GM13976 (cell line): Measurements from ENCODE around the gene GRIN2A.

ENCODE experiments used
- DNase-seq: peaks from one replicate; pipeline ENCODE4 v3.0.0; 2012; ENCODE audit warnings: low spot score
- in situ Hi-C: fragments of 300-500 bp; cut with MboI; formaldehyde crosslinking; loops from one replicate; pipeline ENCODE4 v1.12.0; 2022; ENCODE audit warnings: low sequenced_read_pairs, mixed read lengths, inconsistent platforms; ENCODE audit not compliant: unreplicated experiment
- TF ChIP-seq, protein P1 (sequence below): IDR thresholded peaks from 2 replicates; pipeline ENCODE4 v1.5.1; 2012; ENCODE audit warnings: borderline replicate concordance, mild to moderate bottlenecking; ENCODE audit not compliant: insufficient read depth; ENCODE audit errors: extremely low read depth, missing control alignments, control extremely low read depth

Gene GRIN2A

DNA sequence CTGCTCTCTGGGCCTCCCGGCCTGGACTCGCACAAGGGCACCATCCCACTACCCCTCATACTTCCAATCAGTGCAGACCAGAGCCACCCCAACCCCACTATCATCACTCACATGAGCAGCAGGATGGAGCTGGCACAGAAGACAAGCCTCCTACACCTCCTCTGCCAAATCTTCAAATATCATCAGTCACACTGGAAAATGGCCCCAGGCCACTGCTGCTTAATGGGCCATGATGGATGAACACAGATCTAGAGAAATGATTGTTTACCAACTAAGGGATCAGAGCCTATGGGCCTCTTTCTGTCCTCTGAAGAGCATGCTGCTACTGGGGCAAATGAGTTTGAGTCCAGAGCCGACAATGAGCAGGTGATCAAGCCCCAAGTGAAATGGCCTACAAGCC lies 165.5 kb downstream of the GRIN2A start:
- TF ChIP-seq, protein P1, sequence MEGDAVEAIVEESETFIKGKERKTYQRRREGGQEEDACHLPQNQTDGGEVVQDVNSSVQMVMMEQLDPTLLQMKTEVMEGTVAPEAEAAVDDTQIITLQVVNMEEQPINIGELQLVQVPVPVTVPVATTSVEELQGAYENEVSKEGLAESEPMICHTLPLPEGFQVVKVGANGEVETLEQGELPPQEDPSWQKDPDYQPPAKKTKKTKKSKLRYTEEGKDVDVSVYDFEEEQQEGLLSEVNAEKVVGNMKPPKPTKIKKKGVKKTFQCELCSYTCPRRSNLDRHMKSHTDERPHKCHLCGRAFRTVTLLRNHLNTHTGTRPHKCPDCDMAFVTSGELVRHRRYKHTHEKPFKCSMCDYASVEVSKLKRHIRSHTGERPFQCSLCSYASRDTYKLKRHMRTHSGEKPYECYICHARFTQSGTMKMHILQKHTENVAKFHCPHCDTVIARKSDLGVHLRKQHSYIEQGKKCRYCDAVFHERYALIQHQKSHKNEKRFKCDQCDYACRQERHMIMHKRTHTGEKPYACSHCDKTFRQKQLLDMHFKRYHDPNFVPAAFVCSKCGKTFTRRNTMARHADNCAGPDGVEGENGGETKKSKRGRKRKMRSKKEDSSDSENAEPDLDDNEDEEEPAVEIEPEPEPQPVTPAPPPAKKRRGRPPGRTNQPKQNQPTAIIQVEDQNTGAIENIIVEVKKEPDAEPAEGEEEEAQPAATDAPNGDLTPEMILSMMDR, result no peak
- DNase-seq, result no peak
- in situ Hi-C loops, result no loop called here

DNA sequence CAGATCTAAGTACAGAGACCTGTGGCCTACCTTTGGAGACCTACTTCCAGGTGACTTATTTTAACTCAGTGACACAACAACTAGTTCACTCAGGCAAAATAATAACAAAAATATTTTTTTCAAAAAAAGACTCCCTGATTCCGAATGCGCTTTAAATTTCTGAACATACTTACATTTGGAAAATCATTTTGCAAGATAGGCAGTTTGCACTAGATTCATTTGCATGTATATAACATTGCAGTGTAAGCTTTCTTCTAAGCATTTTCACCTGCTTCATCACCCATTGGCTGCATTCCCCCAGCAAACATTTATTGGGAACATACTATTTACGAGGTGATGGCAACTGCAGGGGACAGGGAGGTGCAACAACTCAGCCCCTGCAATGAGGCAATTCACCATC lies 166.8 kb downstream of the GRIN2A start:
- in situ Hi-C loops, result no loop called here
- TF ChIP-seq, protein P1, result no peak
- no peak for DNase-seq

DNA sequence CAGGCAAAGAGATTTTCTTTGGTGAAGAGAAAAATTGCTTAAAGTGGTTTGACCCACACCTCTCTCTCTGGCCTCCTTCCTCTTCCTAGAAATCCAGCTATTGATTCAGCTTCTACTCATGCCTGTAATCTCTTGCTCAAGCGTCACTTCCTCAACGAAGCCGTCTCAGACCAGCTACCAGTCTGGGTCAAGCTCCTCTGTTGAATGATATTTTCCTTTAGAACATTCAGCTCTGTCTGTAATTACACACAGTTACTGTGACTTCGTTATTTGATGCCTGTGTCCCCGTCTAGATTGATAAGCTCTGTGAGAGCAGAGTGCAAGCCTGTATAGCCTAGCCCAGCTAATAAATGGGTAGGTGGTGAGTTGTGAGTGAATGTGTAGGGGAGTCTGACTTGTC lies 168.5 kb downstream of the GRIN2A start:
- in situ Hi-C loops, result no loop called here
- DNase-seq, result no peak
- TF ChIP-seq, protein P1, result no peak

DNA sequence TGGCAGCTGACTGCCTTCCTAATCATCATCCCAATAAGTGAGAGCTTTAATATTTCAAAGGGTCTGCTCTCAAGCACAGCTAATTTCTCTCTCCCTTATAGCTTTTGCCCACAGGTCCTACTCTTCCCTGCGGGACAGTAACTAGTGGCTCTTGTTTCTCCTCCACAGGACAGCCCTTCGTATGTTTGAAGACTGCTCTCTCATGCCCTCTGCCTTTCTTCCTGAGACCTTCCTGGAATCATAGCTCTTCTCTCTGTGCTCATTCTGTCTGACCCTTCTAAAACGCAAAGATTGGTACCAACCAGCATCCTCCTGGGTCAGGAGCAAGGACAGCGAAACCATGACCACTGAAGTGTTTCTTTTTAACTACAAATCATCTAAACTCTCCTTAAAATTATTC lies 168.9 kb downstream of the GRIN2A start:
- TF ChIP-seq, protein P1, result no peak
- DNase-seq, result no peak
- in situ Hi-C loops, result no loop called here

DNA sequence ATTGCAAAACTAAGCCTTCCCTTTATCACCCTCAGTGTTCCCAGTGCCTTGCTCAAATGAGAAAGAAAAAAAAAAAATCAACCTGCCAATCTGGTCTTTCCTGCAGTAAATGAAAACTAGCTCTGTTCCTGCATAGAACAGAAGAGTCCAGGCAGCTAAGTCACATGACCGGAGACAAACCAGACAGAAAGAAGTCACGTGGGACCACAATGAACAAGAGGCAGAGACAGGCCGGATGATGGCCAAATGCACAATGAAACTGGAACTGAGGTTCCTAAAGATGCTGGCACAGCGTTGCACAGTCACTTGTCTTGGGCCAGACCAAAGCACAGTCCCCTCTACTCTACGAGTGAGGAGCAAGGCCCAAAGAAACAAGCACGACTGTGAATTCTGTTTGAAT lies 172.5 kb downstream of the GRIN2A start:
- no peak for DNase-seq
- in situ Hi-C loops, result no loop called here
- TF ChIP-seq, protein P1, result no peak

DNA sequence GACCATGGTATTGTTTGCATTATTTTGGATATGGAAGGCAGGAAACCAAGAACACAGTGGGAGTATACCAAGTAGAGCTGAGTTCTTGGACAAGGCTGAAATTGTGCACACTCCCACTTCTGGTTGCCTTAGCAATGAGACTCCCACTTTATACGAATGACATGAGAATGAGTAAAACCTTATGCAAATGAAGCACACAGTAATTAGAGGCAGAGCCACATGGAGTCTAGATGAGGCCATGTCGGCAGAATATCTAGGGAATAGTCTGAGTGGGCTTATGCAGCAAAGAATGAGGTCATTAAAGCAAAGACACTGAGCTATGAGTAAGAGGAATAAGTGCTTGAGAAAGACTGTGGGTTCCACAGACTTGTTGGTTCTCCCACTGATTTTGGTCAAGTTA lies 178.7 kb downstream of the GRIN2A start:
- in situ Hi-C loops, result no loop called here
- TF ChIP-seq, protein P1, result no peak
- DNase-seq, result no peak

GRCh38 chr16:10001258-10001775 lies 180.9 kb downstream of the GRIN2A start:
- in situ Hi-C loops, result no loop called here
- DNase-seq, result no peak
- TF ChIP-seq, protein P1, result no peak
